Measurements from ENCODE around the gene TSEN15.
"Not testable (repeated sequence)": the region's sequence is repeated elsewhere in the genome, so short reads cannot be mapped to it uniquely, and the experiment has no call there.

The TSEN15 gene

DNA sequence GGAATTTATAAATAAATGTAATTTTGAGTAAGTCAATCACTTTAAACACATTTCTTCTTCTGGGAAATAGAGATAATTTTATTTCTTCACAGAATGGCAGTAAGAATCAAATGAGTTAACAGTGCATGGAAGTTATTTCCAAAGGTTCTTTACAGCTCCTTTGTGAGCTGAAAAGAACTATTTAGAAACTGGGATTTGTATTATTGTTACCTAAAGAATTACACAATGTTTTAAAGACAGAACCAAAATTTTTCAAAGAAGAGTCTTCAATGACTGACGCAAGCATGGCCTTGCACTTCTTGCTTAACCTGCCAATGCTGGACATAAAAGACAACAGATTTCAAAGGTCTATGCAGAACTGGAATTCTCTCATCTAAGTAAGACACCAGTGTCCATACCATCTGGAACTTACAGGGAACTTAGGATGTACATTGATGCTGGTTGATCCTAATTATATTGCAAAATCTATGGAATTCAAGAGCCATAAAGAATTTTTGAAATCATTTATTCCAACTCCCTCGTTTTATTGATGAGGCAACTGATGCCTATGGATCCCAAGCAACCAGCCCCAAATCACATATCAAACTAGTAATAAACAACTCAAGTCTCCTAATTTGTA lies 16.7 kb upstream of the TSEN15 start:
- TF ChIP-seq, protein P1, sequence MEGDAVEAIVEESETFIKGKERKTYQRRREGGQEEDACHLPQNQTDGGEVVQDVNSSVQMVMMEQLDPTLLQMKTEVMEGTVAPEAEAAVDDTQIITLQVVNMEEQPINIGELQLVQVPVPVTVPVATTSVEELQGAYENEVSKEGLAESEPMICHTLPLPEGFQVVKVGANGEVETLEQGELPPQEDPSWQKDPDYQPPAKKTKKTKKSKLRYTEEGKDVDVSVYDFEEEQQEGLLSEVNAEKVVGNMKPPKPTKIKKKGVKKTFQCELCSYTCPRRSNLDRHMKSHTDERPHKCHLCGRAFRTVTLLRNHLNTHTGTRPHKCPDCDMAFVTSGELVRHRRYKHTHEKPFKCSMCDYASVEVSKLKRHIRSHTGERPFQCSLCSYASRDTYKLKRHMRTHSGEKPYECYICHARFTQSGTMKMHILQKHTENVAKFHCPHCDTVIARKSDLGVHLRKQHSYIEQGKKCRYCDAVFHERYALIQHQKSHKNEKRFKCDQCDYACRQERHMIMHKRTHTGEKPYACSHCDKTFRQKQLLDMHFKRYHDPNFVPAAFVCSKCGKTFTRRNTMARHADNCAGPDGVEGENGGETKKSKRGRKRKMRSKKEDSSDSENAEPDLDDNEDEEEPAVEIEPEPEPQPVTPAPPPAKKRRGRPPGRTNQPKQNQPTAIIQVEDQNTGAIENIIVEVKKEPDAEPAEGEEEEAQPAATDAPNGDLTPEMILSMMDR (IDR thresholded peaks at IDR 0.05; ENCODE audit: low read depth, low read length): no peak
- DNase-seq (ENCODE audit: extremely low read depth, low read depth): no peak

DNA sequence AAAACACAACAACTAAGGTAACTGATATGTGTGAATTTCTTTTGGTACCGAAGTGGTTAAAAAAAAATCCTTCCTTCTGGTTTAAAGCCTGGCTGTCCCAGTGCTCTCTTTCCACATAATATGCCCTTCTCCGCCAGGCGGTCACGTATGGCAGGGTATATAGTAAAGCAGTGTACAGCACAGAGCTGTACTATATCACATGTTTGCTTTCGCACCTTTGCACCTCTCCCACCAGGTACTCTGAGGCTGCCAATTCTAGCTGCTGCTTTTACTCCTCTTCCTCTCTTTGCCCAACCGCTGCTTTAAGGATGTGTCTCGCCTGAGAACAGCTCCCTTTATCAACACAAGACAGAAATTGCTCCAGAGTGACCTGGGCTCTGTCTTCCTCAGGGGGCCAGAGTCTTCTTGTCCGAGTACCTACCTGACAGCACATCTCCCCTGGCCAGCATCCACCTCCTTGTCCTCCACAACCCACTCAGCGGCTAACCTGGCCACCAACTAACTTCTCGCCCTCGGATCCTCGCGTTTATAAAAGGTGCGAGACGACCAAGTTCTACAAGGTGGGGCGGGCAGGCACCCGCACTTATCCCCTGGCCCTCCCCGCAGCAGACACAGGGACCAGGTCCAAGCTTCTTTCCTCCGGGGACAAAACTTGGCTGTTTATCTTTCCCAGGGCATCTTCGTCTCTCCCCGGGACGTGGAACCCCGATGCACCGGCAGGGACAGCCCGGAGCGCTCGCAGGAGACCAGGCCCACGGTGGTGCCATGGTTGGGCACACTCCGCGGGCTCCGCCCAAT lies 15.6 kb upstream of the TSEN15 start:
- DNase-seq (ENCODE audit: extremely low read depth, low read depth): no peak
- TF ChIP-seq, protein P1 (IDR thresholded peaks at IDR 0.05; ENCODE audit: low read depth, low read length): no peak

- TF ChIP-seq, protein P1 (IDR thresholded peaks at IDR 0.05; ENCODE audit: low read depth, low read length): no peak
- no peak for DNase-seq (ENCODE audit: extremely low read depth, low read depth)
Observed at GRCh38 chr1:184036517-184036949, 15.0 kb upstream of the TSEN15 start.

GRCh38 chr1:184037849-184038591 lies 13.5 kb upstream of the TSEN15 start:
- no peak for DNase-seq (ENCODE audit: extremely low read depth, low read depth)
- TF ChIP-seq, protein P1 (IDR thresholded peaks at IDR 0.05; ENCODE audit: low read depth, low read length): no peak

- TF ChIP-seq, protein P1 (IDR thresholded peaks at IDR 0.05; ENCODE audit: low read depth, low read length): no peak
- DNase-seq (ENCODE audit: extremely low read depth, low read depth): no peak
Observed at GRCh38 chr1:184039126-184039525, 12.4 kb upstream of the TSEN15 start.

DNA sequence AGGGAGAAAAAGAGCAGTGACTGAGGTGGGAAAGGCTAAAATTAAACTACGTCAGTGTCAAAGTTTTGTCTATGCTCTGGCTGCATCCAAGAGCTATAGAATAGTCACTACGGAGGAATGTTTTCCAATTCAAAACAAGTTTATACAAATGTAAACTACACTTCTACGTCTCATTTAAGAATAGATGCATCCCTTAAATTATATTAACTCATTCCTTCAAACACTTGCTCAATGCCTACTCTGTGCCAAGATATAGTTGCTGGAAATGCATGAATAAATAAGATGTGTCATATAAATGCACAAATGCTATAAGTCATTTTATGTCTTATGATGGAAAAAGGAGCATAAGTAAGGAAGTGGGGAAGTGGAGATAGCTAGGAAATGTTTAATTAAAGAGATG lies 9.8 kb upstream of the TSEN15 start:
- TF ChIP-seq, protein P1 (IDR thresholded peaks at IDR 0.05; ENCODE audit: low read depth, low read length): no peak
- DNase-seq (ENCODE audit: extremely low read depth, low read depth): no peak

- not testable (repeated sequence) for DNase-seq (ENCODE audit: extremely low read depth, low read depth)
Observed at GRCh38 chr1:184043315-184043714, 8.2 kb upstream of the TSEN15 start.

All from AG09319 (cell line).